ENCODE data around the gene STAC3.

- TF ChIP-seq CTCF (IDR thresholded peaks at IDR 0.05; ENCODE audit: low read depth, low read length, poor library complexity, severe bottlenecking) (no peak), EZH2phosphoT487 (IDR thresholded peaks at IDR 0.05; ENCODE audit: borderline replicate concordance, low read length) (no peak)
Measured at GRCh38 chr12:57212701-57213057, 38.3 kb downstream of the STAC3 start.

All from DOHH2 (cell line).